HepG2 (cell line): Measurements from ENCODE around the gene VSIG8. TPM values are rescaled to one million over a fixed set of nuclear protein-coding genes. Genes with fewer than 3 reads are reported as not detected.

Experiments used
- ATAC-seq: fragments of 200-7000 bp; cut with Tn5 transposase; 3 replicates; pipeline ENCODE4 v1.9.1; 2020; ENCODE audit warnings: mild to moderate bottlenecking, moderate library complexity
- BruUV-seq: library from RNA; stranded (reverse); fragments of 400-500 nt; replicated peaks from 2 replicates; lab custom pipeline; 2021; lab: Mats Ljungman, UMichigan
- CTCF ChIA-PET: fragments of 300-600 bp; formaldehyde crosslinking; extraction: SDS; loops from one replicate; lab custom pipeline; 2021; ENCODE audit warnings: low total read pairs, inconsistent platforms, low intra/inter-chr PET ratio; lab: Yijun Ruan, JAX
- POLR2A ChIA-PET: fragments of 350-600 bp; sonication (Branson Sonifier 250); formaldehyde crosslinking; loops from one replicate; lab custom pipeline; 2020; ENCODE audit warnings: antibody characterized with exemption, inconsistent platforms; lab: Yijun Ruan, JAX
- DNase-seq: peaks from one replicate; pipeline ENCODE4 v3.0.0-alpha.2; 2015; ENCODE audit warnings: low spot score
- FAIRE-seq: peaks from 3 replicates; lab custom pipeline; 2011; peaks lifted over from hg19 to GRCh38; lab: Jason Lieb, UNC
- H2AFZ ChIP-seq: one replicate; pipeline ENCODE4 v1.6.1; 2011; ENCODE audit warnings: low read length, inconsistent platforms
- H3K27ac ChIP-seq: fragments of 300-600 bp; 3 replicates; pipeline ENCODE4 v1.8.0; 2011; ENCODE audit warnings: mixed run types, mild to moderate bottlenecking, mixed read lengths, low read length, inconsistent platforms; ENCODE audit not compliant: insufficient read depth; ENCODE audit errors: extremely low read length
- H3K27me3 ChIP-seq, 2 experiments: fragments of 200-600 bp in 1 of 2; 2 replicates in 1 of 2; 3 replicates in 1 of 2; pipeline versions ENCODE4 v1.6.0 to v1.8.0; 2011; ENCODE audit warnings: low read length in 2 of 2, mild to moderate bottlenecking in 2 of 2, moderate library complexity in 2 of 2, inconsistent platforms in 1 of 2; ENCODE audit not compliant: insufficient read depth in 2 of 2, control insufficient read depth in 1 of 2
- H3K36me3 ChIP-seq, 2 experiments: fragments of 200-600 bp in 1 of 2; replicated peaks in 1 of 2; 2 replicates in 1 of 2; 3 replicates in 1 of 2; pipeline versions ENCODE4 v1.5.1 to v1.8.0; 2011; ENCODE audit warnings: low read length in 2 of 2, inconsistent platforms in 1 of 2; ENCODE audit not compliant: insufficient read depth in 2 of 2, control insufficient read depth in 1 of 2
- H3K4me1 ChIP-seq: 2 replicates; pipeline ENCODE4 v1.5.1; 2012; ENCODE audit warnings: low read length, inconsistent platforms; ENCODE audit not compliant: insufficient read depth
- H3K4me2 ChIP-seq: 2 replicates; pipeline ENCODE4 v1.6.0; 2011; ENCODE audit warnings: low read depth, low read length, inconsistent platforms
- H3K4me3 ChIP-seq, 3 experiments: fragments of 200-600 bp in 1 of 3; sonication (generic), shearing (Covaris generic) in 1 of 3; replicated peaks in 1 of 3; 2 replicates each; pipeline ENCODE4 v1.5.1; 2011 to 2016; ENCODE audit warnings: low read length in 3 of 3, inconsistent platforms in 2 of 3, low read depth in 2 of 3, mild to moderate bottlenecking in 2 of 3, control low read depth in 1 of 3, mixed read lengths in 1 of 3; ENCODE audit not compliant: insufficient read depth in 1 of 3
- H3K79me2 ChIP-seq: one replicate; pipeline ENCODE4 v1.6.1; 2011; ENCODE audit warnings: low read length, inconsistent platforms; ENCODE audit not compliant: insufficient read depth
- H3K9ac ChIP-seq: 2 replicates; pipeline ENCODE4 v1.6.0; 2011; ENCODE audit warnings: mild to moderate bottlenecking, low read depth, low read length, inconsistent platforms; ENCODE audit not compliant: insufficient read depth
- H3K9me3 ChIP-seq: 2 replicates; pipeline ENCODE4 v1.5.1; 2012; ENCODE audit warnings: mild to moderate bottlenecking, low read length
- H4K20me1 ChIP-seq: 2 replicates; pipeline ENCODE4 v1.6.0; 2011; ENCODE audit warnings: inconsistent platforms, mild to moderate bottlenecking, low read length, moderate library complexity; ENCODE audit not compliant: insufficient read depth
- WGBS: methylation state at CpG from one replicate; pipeline ENCODE4 v1.1.6; 2017; ENCODE audit warnings: low lambda C conversion rate; 5-methylcytosine and 5-hydroxymethylcytosine counted together
- in situ Hi-C: cut with HindIII; loops from 2 replicates; pipeline ENCODE4 v1.10.0; 2017; ENCODE audit warnings: low pct_unique_long_range_greater_than_20kb; ENCODE audit not compliant: extremely low pct_ligation_motif_present
- intact Hi-C: fragments of 100-400 bp; cut with micrococcal nuclease; formaldehyde crosslinking; loops from one replicate; pipeline ENCODE4 v1.10.0; 2022; ENCODE audit not compliant: unreplicated experiment
- polyA plus RNA-seq, 8 experiments: library from polyadenylated mRNA; depleted of rRNA in 3 of 8; stranded (reverse) in 7 of 8; unstranded in 1 of 8; fragments of >200 nt; fragmentation: Illumina TruSeq in 4 of 8; extraction: Trizol in 4 of 8; gene quantifications; 2 replicates each; pipeline versions ENCODE4 v1.2.1 to v1.2.3, GENCODE V29; 2011 to 2016; ENCODE audit warnings: low read depth in 4 of 8, missing spikeins in 1 of 8, mixed read lengths in 1 of 8; ENCODE audit not compliant: insufficient read depth in 1 of 8
- total RNA-seq, 5 experiments: library from RNA; depleted of rRNA; stranded (reverse); fragments of >200 nt; fragmentation: Illumina TruSeq; extraction: Trizol; gene quantifications; 2 replicates each; pipeline ENCODE4 v1.2.3, GENCODE V29; 2016; ENCODE audit warnings: low read depth in 1 of 5
- TF ChIP-seq, protein P1 (sequence below): IDR thresholded peaks from 2 replicates; pipeline ENCODE4 v1.6.1; 2016; ENCODE audit warnings: control low read depth
- TF ChIP-seq, protein P2 (sequence below): sonication (generic); formaldehyde crosslinking; IDR thresholded peaks from one replicate; pipeline ENCODE4 v1.5.1; 2020; ENCODE audit warnings: mild to moderate bottlenecking, missing genetic modification reagents; ENCODE audit errors: not compliant biosample characterization
- TF ChIP-seq, protein P3 (sequence below): sonication (generic); formaldehyde crosslinking; IDR thresholded peaks from 2 replicates; pipeline ENCODE4 v1.5.0; 2020; ENCODE audit warnings: mild to moderate bottlenecking, missing genetic modification reagents

The VSIG8 gene
- total and polyA plus RNA-seq, 2 of the 13 experiments (the other 11 are each of a cell fraction or from before 2014, with no cell fraction given): not detected

DNA sequence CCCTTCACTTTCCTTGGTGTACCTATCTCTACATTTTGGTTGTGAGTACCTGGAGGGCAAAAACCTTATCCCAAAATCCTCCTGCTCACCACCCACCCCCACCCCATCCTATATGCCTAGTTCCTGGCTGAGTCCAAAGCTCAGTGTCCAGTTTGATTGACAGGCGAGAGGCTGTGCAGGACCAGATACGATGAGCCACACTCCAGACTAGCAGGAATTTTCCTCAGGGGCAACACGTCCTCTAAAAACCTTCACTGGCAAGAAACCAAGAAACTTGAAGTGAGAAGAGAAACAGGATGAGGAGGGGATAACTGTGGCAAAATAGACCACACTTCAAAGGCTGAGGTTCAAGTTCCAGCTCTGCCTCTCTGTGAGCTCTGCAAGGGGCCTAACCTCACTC lies 36.9 kb downstream of the VSIG8 start:
- H4K20me1 ChIP-seq: no peaks in the 10 kb centered on the region
- WGBS: 0% methylated on average over 3 of the region's 3 CpGs
- no peak for FAIRE-seq
- peak; percentile 6 for DNase-seq
- H3K79me2 ChIP-seq: no peaks in the 10 kb centered on the region
- in situ Hi-C loops: no loop called here
- peaks cover 12% of the 10 kb centered on the region for H3K4me1 ChIP-seq
- ATAC-seq: 0 out of 3 replicates have a peak, but pooled peaks have one; percentile 26
- BruUV-seq: no TSS peak
- no peaks in the 10 kb centered on the region for H3K36me3 ChIP-seq
- no peak overlapping the region for H2AFZ ChIP-seq
- intact Hi-C loops: no loop called here
- peaks cover 3 to 12% of the 10 kb centered on the region in 2 experiments; a peak in 4 of 5 replicates for H3K27me3 ChIP-seq
- H3K4me2 ChIP-seq: no peak overlapping the region
- H3K9me3 ChIP-seq: no peaks in the 10 kb centered on the region
- ChIA-PET CTCF (no interaction called here), POLR2A (no interaction called here)
- H3K9ac ChIP-seq: no peak overlapping the region
- no peak overlapping the region for H3K27ac ChIP-seq
- H3K4me3 ChIP-seq: no peak overlapping the region
- TF ChIP-seq, protein P1, sequence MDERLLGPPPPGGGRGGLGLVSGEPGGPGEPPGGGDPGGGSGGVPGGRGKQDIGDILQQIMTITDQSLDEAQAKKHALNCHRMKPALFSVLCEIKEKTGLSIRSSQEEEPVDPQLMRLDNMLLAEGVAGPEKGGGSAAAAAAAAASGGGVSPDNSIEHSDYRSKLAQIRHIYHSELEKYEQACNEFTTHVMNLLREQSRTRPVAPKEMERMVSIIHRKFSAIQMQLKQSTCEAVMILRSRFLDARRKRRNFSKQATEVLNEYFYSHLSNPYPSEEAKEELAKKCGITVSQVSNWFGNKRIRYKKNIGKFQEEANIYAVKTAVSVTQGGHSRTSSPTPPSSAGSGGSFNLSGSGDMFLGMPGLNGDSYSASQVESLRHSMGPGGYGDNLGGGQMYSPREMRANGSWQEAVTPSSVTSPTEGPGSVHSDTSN (CRISPR knock-in tag): peak; percentile 78
- TF ChIP-seq, protein P2, sequence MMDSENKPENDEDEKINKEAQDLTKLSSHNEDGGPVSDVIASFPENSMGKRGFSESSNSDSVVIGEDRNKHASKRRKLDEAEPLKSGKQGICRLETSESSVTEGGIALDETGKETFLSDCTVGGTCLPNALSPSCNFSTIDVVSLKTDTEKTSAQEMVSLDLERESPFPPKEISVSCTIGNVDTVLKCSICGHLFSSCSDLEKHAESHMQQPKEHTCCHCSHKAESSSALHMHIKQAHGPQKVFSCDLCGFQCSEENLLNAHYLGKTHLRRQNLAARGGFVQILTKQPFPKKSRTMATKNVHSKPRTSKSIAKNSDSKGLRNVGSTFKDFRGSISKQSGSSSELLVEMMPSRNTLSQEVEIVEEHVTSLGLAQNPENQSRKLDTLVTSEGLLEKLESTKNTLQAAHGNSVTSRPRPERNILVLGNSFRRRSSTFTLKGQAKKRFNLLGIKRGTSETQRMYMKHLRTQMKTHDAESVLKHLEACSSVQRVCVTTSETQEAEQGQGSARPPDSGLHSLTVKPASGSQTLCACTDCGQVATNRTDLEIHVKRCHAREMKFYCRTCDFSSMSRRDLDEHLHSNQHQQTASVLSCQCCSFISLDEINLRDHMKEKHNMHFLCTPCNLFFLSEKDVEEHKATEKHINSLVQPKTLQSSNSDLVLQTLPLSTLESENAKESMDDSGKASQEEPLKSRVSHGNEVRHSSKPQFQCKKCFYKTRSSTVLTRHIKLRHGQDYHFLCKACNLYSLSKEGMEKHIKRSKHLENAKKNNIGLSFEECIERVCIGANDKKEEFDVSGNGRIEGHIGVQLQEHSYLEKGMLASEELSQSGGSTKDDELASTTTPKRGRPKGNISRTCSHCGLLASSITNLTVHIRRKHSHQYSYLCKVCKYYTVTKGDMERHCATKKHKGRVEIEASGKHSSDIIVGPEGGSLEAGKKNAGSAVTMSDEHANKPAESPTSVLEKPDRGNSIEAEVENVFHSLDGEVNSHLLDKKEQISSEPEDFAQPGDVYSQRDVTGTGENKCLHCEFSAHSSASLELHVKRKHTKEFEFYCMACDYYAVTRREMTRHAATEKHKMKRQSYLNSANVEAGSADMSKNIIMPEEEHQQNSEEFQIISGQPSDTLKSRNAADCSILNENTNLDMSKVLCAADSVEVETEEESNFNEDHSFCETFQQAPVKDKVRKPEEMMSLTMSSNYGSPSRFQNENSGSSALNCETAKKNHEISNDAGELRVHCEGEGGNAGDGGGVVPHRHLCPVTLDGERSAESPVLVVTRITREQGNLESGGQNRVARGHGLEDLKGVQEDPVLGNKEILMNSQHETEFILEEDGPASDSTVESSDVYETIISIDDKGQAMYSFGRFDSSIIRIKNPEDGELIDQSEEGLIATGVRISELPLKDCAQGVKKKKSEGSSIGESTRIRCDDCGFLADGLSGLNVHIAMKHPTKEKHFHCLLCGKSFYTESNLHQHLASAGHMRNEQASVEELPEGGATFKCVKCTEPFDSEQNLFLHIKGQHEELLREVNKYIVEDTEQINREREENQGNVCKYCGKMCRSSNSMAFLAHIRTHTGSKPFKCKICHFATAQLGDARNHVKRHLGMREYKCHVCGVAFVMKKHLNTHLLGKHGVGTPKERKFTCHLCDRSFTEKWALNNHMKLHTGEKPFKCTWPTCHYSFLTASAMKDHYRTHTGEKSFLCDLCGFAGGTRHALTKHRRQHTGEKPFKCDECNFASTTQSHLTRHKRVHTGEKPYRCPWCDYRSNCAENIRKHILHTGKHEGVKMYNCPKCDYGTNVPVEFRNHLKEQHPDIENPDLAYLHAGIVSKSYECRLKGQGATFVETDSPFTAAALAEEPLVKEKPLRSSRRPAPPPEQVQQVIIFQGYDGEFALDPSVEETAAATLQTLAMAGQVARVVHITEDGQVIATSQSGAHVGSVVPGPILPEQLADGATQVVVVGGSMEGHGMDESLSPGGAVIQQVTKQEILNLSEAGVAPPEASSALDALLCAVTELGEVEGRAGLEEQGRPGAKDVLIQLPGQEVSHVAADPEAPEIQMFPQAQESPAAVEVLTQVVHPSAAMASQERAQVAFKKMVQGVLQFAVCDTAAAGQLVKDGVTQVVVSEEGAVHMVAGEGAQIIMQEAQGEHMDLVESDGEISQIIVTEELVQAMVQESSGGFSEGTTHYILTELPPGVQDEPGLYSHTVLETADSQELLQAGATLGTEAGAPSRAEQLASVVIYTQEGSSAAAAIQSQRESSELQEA (CRISPR knock-in tag): no peak
- TF ChIP-seq, protein P3, sequence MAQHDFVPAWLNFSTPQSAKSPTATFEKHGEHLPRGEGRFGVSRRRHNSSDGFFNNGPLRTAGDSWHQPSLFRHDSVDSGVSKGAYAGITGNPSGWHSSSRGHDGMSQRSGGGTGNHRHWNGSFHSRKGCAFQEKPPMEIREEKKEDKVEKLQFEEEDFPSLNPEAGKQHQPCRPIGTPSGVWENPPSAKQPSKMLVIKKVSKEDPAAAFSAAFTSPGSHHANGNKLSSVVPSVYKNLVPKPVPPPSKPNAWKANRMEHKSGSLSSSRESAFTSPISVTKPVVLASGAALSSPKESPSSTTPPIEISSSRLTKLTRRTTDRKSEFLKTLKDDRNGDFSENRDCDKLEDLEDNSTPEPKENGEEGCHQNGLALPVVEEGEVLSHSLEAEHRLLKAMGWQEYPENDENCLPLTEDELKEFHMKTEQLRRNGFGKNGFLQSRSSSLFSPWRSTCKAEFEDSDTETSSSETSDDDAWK (CRISPR knock-in tag): no peak
- TF ChIP-seq, all 625 proteins: peak for 1
